Caco-2 (cell line): ENCODE measurements around the gene NSUN3. TPM values are rescaled to one million over a fixed set of nuclear protein-coding genes. Genes with fewer than 3 reads are reported as not detected.
"Not testable (repeated sequence)": the region's sequence is repeated elsewhere in the genome, so short reads cannot be mapped to it uniquely, and the experiment has no call there.

Experiments
- BruUV-seq: library from RNA; stranded (reverse); fragments of 400-500 nt; replicated peaks from 2 replicates; lab custom pipeline; 2021; lab: Mats Ljungman, UMichigan
- CTCF ChIA-PET: fragments of 300-600 bp; sonication (Branson Sonifier 250); formaldehyde crosslinking; loops from one replicate; lab custom pipeline; 2022; ENCODE audit warnings: antibody characterized with exemption; lab: Charles Lee
- POLR2A ChIA-PET: fragments of 300-600 bp; sonication (Branson Sonifier 250); formaldehyde crosslinking; loops from one replicate; lab custom pipeline; 2022; ENCODE audit warnings: antibody characterized with exemption; lab: Charles Lee
- DNase-seq, 2 experiments: peaks; one replicate each; pipeline versions ENCODE4 v3.0.0 to v3.0.0-alpha.2; 2020 to 2022
- H3K27me3 ChIP-seq: replicated peaks from 2 replicates; pipeline ENCODE4 v1.6.0; 2011; ENCODE audit warnings: low read length; ENCODE audit not compliant: control insufficient read depth, insufficient read depth
- H3K36me3 ChIP-seq: 2 replicates; pipeline ENCODE4 v1.5.1; 2011; ENCODE audit warnings: low read length; ENCODE audit not compliant: control insufficient read depth, insufficient read depth
- H3K4me1 ChIP-seq: fragments of 250-450 bp; sonication (Bioruptor Pico); 2 replicates; pipeline ENCODE4 v1.5.1; 2020; ENCODE audit warnings: mild to moderate bottlenecking
- H3K4me3 ChIP-seq: 2 replicates; pipeline ENCODE4 v1.5.1; 2011; ENCODE audit warnings: low read depth, mild to moderate bottlenecking, control low read depth, low read length
- H3K9me3 ChIP-seq: fragments of 250-450 bp; sonication (Bioruptor Pico); 2 replicates; pipeline ENCODE4 v1.5.1; 2020; ENCODE audit warnings: mild to moderate bottlenecking, moderate library complexity
- H3K27ac Mint-ChIP-seq: one replicate; pipeline ENCODE4 v1.8.0; 2022; ENCODE audit warnings: mixed read lengths; ENCODE audit not compliant: unreplicated experiment
- H3K27me3 Mint-ChIP-seq: one replicate; pipeline ENCODE4 v1.8.0; 2022; ENCODE audit warnings: mixed read lengths; ENCODE audit not compliant: insufficient read depth, unreplicated experiment
- H3K36me3 Mint-ChIP-seq: one replicate; pipeline ENCODE4 v1.8.0; 2022; ENCODE audit warnings: mild to moderate bottlenecking, mixed read lengths; ENCODE audit not compliant: insufficient read depth, unreplicated experiment
- H3K4me1 Mint-ChIP-seq: one replicate; pipeline ENCODE4 v1.8.0; 2022; ENCODE audit warnings: low read depth, mixed read lengths; ENCODE audit not compliant: unreplicated experiment
- H3K4me3 Mint-ChIP-seq: one replicate; pipeline ENCODE4 v1.8.0; 2022; ENCODE audit warnings: mild to moderate bottlenecking, moderate library complexity, mixed read lengths; ENCODE audit not compliant: unreplicated experiment
- H3K9me3 Mint-ChIP-seq: one replicate; pipeline ENCODE4 v1.8.0; 2022; ENCODE audit warnings: mixed read lengths; ENCODE audit not compliant: unreplicated experiment
- intact Hi-C: fragments of 100-400 bp; cut with micrococcal nuclease; formaldehyde crosslinking; loops from one replicate; pipeline ENCODE4 v1.10.0; 2022; ENCODE audit not compliant: unreplicated experiment
- total RNA-seq: library from RNA; stranded (reverse); gene quantifications from 2 replicates; pipeline ENCODE4 v1.2.3, GENCODE V29; 2022
- TF ChIP-seq, protein P1 (sequence below), 2 experiments: fragments of 200-600 bp in 1 of 2; IDR thresholded peaks; 1 replicate in 1 of 2; 2 replicates in 1 of 2; pipeline versions ENCODE4 v1.5.1 to v1.8.0; 2011 to 2022; ENCODE audit warnings: antibody characterized with exemption in 1 of 2, control low read depth in 1 of 2, inconsistent platforms in 1 of 2, low read depth in 1 of 2, low read length in 1 of 2, mild to moderate bottlenecking in 1 of 2, moderate library complexity in 1 of 2; ENCODE audit not compliant: insufficient read depth in 1 of 2, severe bottlenecking in 1 of 2, unreplicated experiment in 1 of 2

The NSUN3 gene
- total RNA-seq, 1 experiment from 2014 or later = 7.1 TPM

DNA sequence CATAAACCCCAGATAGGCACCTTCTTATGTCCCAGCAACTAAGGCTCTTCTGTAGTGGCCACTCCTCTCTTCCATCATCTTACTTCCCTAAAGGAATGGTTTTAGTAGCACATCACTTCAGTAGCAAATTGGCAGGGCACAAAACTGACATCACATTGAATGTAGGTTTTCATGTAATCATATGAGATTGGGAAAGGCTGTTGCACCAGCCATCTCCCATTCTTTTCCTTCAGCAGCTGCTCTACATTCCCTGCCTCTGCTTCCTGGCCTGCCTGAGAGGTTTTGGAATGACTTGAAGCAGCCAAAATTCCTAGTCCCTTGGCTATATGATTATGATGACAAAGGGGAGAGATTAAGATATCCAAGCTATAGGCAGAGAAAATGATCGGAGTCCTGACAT, 36.5 kb downstream of the NSUN3 start:
- Mint-ChIP-seq H3K27ac (no peak overlapping the region), H3K27me3 (no peaks in the 10 kb centered on the region), H3K4me1 (no peaks in the 10 kb centered on the region), H3K36me3 (peaks cover 6% of the 10 kb centered on the region), H3K9me3 (no peaks in the 10 kb centered on the region), H3K4me3 (no peak overlapping the region)
- intact Hi-C loops = no loop called here
- no peak overlapping the region for H3K4me3 ChIP-seq
- DNase-seq = no peak
- ChIA-PET CTCF (no interaction called here), POLR2A (no interaction called here)
- TF ChIP-seq, protein P1, sequence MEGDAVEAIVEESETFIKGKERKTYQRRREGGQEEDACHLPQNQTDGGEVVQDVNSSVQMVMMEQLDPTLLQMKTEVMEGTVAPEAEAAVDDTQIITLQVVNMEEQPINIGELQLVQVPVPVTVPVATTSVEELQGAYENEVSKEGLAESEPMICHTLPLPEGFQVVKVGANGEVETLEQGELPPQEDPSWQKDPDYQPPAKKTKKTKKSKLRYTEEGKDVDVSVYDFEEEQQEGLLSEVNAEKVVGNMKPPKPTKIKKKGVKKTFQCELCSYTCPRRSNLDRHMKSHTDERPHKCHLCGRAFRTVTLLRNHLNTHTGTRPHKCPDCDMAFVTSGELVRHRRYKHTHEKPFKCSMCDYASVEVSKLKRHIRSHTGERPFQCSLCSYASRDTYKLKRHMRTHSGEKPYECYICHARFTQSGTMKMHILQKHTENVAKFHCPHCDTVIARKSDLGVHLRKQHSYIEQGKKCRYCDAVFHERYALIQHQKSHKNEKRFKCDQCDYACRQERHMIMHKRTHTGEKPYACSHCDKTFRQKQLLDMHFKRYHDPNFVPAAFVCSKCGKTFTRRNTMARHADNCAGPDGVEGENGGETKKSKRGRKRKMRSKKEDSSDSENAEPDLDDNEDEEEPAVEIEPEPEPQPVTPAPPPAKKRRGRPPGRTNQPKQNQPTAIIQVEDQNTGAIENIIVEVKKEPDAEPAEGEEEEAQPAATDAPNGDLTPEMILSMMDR (IDR thresholded peaks at IDR 0.05; ENCODE audit: insufficient read depth in 1 of 2, low read depth in 1 of 2, low read length in 1 of 2, severe bottlenecking in 1 of 2, unreplicated experiment in 1 of 2) = no peak
- H3K4me1 ChIP-seq = no peaks in the 10 kb centered on the region
- H3K9me3 ChIP-seq = no peaks in the 10 kb centered on the region
- H3K27me3 ChIP-seq = no peaks in the 10 kb centered on the region
- no peaks in the 10 kb centered on the region for H3K36me3 ChIP-seq
- BruUV-seq = no TSS peak

DNA sequence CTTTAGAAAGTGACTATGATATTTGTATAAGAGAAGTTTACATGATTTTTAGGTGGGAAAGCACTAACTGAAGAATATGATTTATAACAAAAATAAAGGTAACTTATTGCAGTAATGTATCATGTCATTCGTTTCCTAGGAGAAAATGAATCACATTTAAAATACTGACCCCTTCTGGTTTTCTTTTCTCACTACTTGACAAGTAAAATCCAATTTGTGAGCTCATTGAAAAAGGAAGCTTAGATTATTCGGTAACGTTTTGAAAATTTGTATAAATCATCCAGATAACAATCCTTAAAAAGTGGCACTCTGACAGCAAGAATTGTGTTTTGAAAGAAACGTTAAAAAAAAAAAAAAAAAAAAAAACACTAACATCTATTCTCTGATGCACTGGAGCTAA, 39.0 kb downstream of the NSUN3 start:
- Mint-ChIP-seq H3K27me3 (no peaks in the 10 kb centered on the region), H3K36me3 (peaks cover 6% of the 10 kb centered on the region), H3K4me1 (no peaks in the 10 kb centered on the region), H3K4me3 (no peak overlapping the region), H3K9me3 (no peaks in the 10 kb centered on the region), H3K27ac (no peak overlapping the region)
- no TSS peak for BruUV-seq
- no peak for DNase-seq
- H3K36me3 ChIP-seq = no peaks in the 10 kb centered on the region
- H3K27me3 ChIP-seq = no peaks in the 10 kb centered on the region
- H3K4me1 ChIP-seq = no peaks in the 10 kb centered on the region
- TF ChIP-seq, protein P1 (IDR thresholded peaks at IDR 0.05; ENCODE audit: insufficient read depth in 1 of 2, low read depth in 1 of 2, low read length in 1 of 2, severe bottlenecking in 1 of 2, unreplicated experiment in 1 of 2) = no peak
- no peak overlapping the region for H3K4me3 ChIP-seq
- no peaks in the 10 kb centered on the region for H3K9me3 ChIP-seq
- ChIA-PET CTCF (interaction anchor here (0.7 to 1.0 kb wide), 3 partner anchors 39 to 146 kb away, joined by 3 to 10 read pairs (median 6); partner anchors contain the start of genes DHFR2 and NSUN3), POLR2A (interaction anchor here (0.6 kb wide), 1 partner anchor 68 kb away, joined by 4 read pairs; no protein-coding TSS in a partner anchor)
- intact Hi-C loops = loop anchor here (1.0 kb wide), 1 partner anchor 98 kb away; no protein-coding TSS in a partner anchor

DNA sequence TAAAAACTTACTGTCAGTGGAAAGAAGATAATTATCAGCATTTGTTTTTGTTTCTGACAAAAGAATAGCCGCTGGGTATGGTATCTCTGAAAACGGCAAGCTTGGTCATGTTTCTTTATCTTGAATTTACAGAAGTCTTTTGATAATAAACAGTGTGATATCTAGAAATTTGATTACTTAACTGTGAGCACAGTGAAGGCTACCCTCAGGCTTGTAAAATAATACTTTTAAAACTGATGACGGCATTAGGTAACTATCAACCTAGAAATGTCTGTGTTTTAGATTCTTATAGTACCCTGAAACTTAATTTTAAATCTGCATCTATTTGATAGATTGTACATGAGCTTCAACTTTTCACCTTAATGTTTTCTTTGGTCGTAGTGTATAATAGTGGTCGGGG, 43.4 kb downstream of the NSUN3 start:
- intact Hi-C loops = no loop called here
- no peak overlapping the region for H3K27ac Mint-ChIP-seq
- Histone ChIP-seq H3K9me3 (no peaks in the 10 kb centered on the region), H3K36me3 (no peaks in the 10 kb centered on the region; the same call in 1 of the 2 replicates), H3K4me1 (no peaks in the 10 kb centered on the region), H3K4me3 (no peak overlapping the region), H3K27me3 (no peaks in the 10 kb centered on the region)
- TF ChIP-seq, protein P1 (IDR thresholded peaks at IDR 0.05; ENCODE audit: insufficient read depth in 1 of 2, low read depth in 1 of 2, low read length in 1 of 2, severe bottlenecking in 1 of 2, unreplicated experiment in 1 of 2) = no peak
- ChIA-PET POLR2A (no interaction called here), CTCF (no interaction called here)
- H3K36me3 Mint-ChIP-seq = no peaks in the 10 kb centered on the region
- no TSS peak for BruUV-seq
- H3K27me3 Mint-ChIP-seq = no peaks in the 10 kb centered on the region
- H3K9me3 Mint-ChIP-seq = no peaks in the 10 kb centered on the region
- no peak for DNase-seq
- no peak overlapping the region for H3K4me3 Mint-ChIP-seq
- H3K4me1 Mint-ChIP-seq = no peaks in the 10 kb centered on the region

DNA sequence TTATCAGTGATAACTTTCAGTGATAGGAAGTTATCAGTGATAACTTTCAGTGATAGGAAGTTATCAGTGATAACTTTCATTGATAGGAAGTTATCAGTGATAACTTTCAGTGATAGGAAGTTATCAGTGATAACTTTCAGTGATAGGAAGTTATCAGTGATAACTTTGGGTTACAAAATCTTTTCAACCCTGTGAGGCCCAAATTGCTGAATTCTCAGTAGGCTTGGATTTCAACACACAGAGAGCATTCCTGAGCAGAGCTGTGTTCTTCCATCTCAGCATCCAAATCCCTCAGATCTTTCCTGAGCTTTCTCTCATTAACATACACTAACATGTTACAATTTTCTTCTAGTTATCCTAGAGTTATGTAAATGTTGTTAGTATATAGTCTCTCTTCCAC, 47.4 kb downstream of the NSUN3 start:
- H3K4me3 ChIP-seq, H3K27me3 Mint-ChIP-seq, H3K4me1 ChIP-seq, H3K4me1 Mint-ChIP-seq, H3K27me3 ChIP-seq, H3K36me3 ChIP-seq, H3K27ac Mint-ChIP-seq, H3K9me3 Mint-ChIP-seq, H3K36me3 Mint-ChIP-seq, BruUV-seq, H3K4me3 Mint-ChIP-seq, H3K9me3 ChIP-seq, POLR2A ChIA-PET, CTCF ChIA-PET: not testable (repeated sequence)
- intact Hi-C loops = loop anchor here (1.0 kb wide), 1 partner anchor 140 kb away; no protein-coding TSS in a partner anchor
- peak in 1 of 2 experiments; percentile 4 for DNase-seq
